Tibial nerve (tissue), 4 donors: ENCODE measurements around the gene PTK7. TPM values are rescaled to one million over a fixed set of nuclear protein-coding genes. Genes with fewer than 3 reads are reported as not detected.

Experiments used
- DNase-seq, 2 donors: peaks; one replicate each; pipeline ENCODE4 v3.0.0-alpha.2; 2019; ENCODE audit warnings: low spot score in 2 of 2
- H3K27ac ChIP-seq, 4 donors: fragments of 200-600 bp; sonication (generic) in 3 of 4; one replicate each; pipeline ENCODE4 v1.5.1; 2017 to 2019; ENCODE audit warnings: mild to moderate bottlenecking in 1 of 4
- H3K27me3 ChIP-seq, 2 donors: fragments of 200-600 bp; sonication (generic) in 1 of 2; one replicate each; pipeline versions ENCODE4 v1.5.1 to v1.6.0; 2017 to 2019
- H3K36me3 ChIP-seq, 3 donors: fragments of 200-600 bp; sonication (generic); one replicate each; pipeline ENCODE4 v1.5.1; 2018 to 2019
- H3K4me1 ChIP-seq, 4 donors: fragments of 200-600 bp; sonication (generic) in 3 of 4; one replicate each; pipeline ENCODE4 v1.5.1; 2017 to 2019
- H3K4me3 ChIP-seq, 4 donors: fragments of 200-600 bp; sonication (generic) in 3 of 4; one replicate each; pipeline ENCODE4 v1.5.1; 2017 to 2019; ENCODE audit warnings: mild to moderate bottlenecking in 1 of 4, moderate library complexity in 1 of 4
- H3K9me3 ChIP-seq, 4 donors: fragments of 200-600 bp; sonication (generic) in 3 of 4; one replicate each; pipeline ENCODE4 v1.5.1; 2017 to 2019
- EP300 ChIP-seq, 2 donors: sonication (generic); formaldehyde crosslinking; IDR thresholded peaks; one replicate each; pipeline ENCODE4 v1.6.1; 2017; ENCODE audit warnings: antibody characterized with exemption in 2 of 2, mild to moderate bottlenecking in 1 of 2
- POLR2A ChIP-seq, 2 donors: fragments of 450-650 bp; IDR thresholded peaks; one replicate each; pipeline ENCODE4 v1.6.1; 2017; ENCODE audit warnings: antibody characterized with exemption in 2 of 2, mild to moderate bottlenecking in 2 of 2, moderate library complexity in 2 of 2
- WGBS, 2 donors: methylation state at CpG; one replicate each; pipeline ENCODE4 v1.1.5; 2018; 5-methylcytosine and 5-hydroxymethylcytosine counted together
- total RNA-seq, 4 donors: library from RNA; depleted of rRNA; stranded (reverse); fragments of >200 nt; gene quantifications; one replicate each; pipeline ENCODE4 v1.1.0, GENCODE V29; 2016
- TF ChIP-seq, protein P1 (sequence below), 5 experiments: fragments of 200-600 bp in 3 of 5; fragments of 450-650 bp in 2 of 5; sonication (generic) in 3 of 5; IDR thresholded peaks; one replicate each; pipeline ENCODE4 v1.5.1; 2016 to 2019; ENCODE audit warnings: antibody characterized with exemption in 5 of 5, mild to moderate bottlenecking in 3 of 5, moderate library complexity in 2 of 5

The PTK7 gene
- total RNA-seq, 4 donors from 2014 or later, result 1.5 to 5.5 (median 3.9) TPM

DNA sequence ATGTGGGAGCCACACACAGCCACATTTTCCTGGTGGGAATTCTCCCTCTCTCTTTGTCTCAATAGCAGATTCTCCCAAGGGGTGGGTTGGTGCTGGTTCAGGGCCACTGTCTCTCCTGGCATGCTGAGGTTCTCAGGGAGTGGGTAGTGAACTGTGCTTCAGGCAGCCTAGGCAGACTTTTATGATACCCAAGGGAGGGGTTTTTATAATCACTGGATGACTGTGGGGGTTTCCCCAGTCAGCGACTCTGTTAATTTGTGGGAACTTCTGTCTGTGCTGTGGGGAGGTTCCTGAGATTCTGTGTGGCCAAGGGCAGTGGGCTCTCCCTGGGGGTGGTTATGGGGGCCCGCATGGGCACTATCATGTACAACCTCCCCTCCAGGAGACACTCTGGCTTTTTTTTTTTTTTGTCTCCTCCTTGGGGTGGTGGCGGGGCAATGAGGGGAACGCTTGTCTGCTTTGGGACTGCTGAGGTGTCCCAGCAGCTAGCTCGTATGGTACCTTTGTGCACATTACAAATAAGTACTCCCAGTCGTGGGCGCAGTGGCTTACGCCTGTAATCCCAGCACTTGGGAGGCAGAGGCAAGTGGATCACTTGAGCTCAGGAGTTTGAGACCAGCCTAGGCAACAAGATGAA is 10.0 kb downstream of the PTK7 start:
- TF ChIP-seq, protein P1, sequence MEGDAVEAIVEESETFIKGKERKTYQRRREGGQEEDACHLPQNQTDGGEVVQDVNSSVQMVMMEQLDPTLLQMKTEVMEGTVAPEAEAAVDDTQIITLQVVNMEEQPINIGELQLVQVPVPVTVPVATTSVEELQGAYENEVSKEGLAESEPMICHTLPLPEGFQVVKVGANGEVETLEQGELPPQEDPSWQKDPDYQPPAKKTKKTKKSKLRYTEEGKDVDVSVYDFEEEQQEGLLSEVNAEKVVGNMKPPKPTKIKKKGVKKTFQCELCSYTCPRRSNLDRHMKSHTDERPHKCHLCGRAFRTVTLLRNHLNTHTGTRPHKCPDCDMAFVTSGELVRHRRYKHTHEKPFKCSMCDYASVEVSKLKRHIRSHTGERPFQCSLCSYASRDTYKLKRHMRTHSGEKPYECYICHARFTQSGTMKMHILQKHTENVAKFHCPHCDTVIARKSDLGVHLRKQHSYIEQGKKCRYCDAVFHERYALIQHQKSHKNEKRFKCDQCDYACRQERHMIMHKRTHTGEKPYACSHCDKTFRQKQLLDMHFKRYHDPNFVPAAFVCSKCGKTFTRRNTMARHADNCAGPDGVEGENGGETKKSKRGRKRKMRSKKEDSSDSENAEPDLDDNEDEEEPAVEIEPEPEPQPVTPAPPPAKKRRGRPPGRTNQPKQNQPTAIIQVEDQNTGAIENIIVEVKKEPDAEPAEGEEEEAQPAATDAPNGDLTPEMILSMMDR (IDR thresholded peaks at IDR 0.05), result no peak
- no peak for TF ChIP-seq POLR2A (IDR thresholded peaks at IDR 0.05)
- no peak for TF ChIP-seq EP300 (IDR thresholded peaks at IDR 0.05)
- WGBS, 2 donors, result 69 to 70% methylated on average over 8 of the region's 8 CpGs
- no peak overlapping the region for H3K27ac ChIP-seq

DNA sequence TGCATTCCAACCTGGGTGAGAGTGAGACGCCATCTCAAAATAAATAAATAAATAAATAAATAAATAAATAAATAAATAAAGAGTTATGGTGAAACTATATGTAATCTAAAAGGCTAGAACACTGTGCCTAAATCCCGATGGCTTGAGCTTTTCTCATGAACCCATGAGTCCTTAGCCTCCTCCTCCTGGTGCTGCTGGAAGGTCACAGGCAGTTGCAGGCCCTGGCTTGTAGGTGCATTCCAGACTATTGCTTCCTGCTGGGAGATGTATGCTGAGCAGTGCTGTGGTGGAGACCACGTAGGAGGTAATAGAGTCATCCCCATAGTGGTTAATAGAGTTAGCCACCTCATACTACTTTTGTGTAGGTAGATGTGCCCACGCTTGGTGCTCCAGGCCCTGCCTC is 12.5 kb downstream of the PTK7 start:
- no peaks in the 10 kb centered on the region for H3K36me3 ChIP-seq
- WGBS, 2 donors, result 93% methylated on average over 4 of the region's 4 CpGs
- no peaks in the 10 kb centered on the region for H3K4me1 ChIP-seq
- TF ChIP-seq, protein P1 (IDR thresholded peaks at IDR 0.05), result no peak
- TF ChIP-seq POLR2A (IDR thresholded peaks at IDR 0.05), result no peak
- no peak for TF ChIP-seq EP300 (IDR thresholded peaks at IDR 0.05)
- DNase-seq, result no peak
- H3K27ac ChIP-seq, result no peak overlapping the region
- no peaks in the 10 kb centered on the region for H3K27me3 ChIP-seq
- no peak overlapping the region for H3K4me3 ChIP-seq
- H3K9me3 ChIP-seq, result no peaks in the 10 kb centered on the region

More for the DNA sequence above, 10.0 kb downstream of the PTK7 start:
- Histone ChIP-seq H3K36me3 (no peaks in the 10 kb centered on the region), H3K4me1 (no peaks in the 10 kb centered on the region), H3K9me3 (no peaks in the 10 kb centered on the region), H3K27me3 (no peaks in the 10 kb centered on the region), H3K4me3 (no peak overlapping the region)
- no peak for DNase-seq

DNA sequence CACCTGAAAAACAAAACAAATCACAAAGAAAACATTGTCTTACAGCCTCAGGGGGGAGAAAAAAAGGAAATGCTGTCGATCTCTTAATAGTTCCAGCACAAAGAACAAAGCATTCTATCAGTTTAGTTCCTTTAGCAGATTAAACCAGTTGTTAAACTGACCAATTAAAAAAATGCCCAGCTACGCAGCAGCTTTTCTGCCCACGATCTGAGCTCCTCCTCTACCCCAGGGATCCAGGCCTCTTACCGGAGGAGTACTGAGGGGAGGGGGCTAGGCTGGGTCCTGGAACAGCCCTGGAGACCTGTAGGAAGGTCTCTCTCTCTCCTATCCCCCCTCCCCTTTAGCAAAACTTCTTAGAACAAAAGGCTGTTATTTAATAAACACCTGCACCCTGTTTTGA is 13.4 kb downstream of the PTK7 start:
- no peak for DNase-seq
- Histone ChIP-seq H3K36me3 (no peaks in the 10 kb centered on the region), H3K4me3 (no peak overlapping the region), H3K9me3 (no peaks in the 10 kb centered on the region), H3K27ac (no peak overlapping the region), H3K27me3 (no peaks in the 10 kb centered on the region), H3K4me1 (no peaks in the 10 kb centered on the region)
- 31 to 50% methylated on average over 4 of the region's 4 CpGs for WGBS, 2 donors
- TF ChIP-seq EP300 (IDR thresholded peaks at IDR 0.05), result no peak
- TF ChIP-seq, protein P1 (IDR thresholded peaks at IDR 0.05), result no peak
- TF ChIP-seq POLR2A (IDR thresholded peaks at IDR 0.05), result no peak

DNA sequence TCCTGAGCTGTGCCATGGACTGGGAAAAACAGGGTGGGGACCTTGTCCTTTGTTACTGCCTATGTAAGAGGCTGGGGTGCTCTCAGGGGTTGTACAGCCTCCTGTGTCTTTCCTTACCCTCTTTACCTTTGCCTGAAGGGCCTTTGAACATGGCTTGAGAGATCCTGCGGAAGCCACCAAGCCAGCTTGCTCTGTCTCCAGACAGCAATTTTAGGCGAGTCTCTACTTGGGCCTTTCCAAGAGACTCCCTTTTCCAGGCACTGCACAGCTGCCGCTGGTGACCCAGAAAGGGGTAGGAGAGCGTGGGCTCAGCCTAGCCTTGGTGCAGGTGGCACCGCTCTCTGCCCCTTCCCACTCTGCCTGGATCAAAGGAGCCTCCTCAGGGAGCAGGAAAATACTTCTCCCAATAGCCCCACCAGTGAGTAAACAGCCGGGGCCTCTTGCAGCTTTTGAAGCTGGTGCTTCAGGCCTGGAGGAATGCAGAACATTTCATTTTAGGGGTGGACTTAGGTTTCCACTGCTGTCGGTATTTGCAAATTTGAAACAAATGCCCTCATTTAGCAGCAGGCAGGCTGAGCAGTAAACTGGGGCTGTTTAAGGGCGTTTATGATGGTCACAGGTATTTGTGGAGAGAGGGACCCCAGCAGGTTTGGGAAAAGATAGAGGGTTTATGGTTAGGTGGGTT is 13.9 kb downstream of the PTK7 start:
- TF ChIP-seq, protein P1 (IDR thresholded peaks at IDR 0.05), result no peak
- TF ChIP-seq EP300 (IDR thresholded peaks at IDR 0.05), result no peak
- no peak for TF ChIP-seq POLR2A (IDR thresholded peaks at IDR 0.05)
- 67 to 80% methylated on average over 8 of the region's 8 CpGs for WGBS, 2 donors
- no peak overlapping the region for H3K4me3 ChIP-seq
- H3K27me3 ChIP-seq, result no peaks in the 10 kb centered on the region
- no peaks in the 10 kb centered on the region for H3K4me1 ChIP-seq
- H3K9me3 ChIP-seq, result no peaks in the 10 kb centered on the region
- no peak overlapping the region for H3K27ac ChIP-seq
- DNase-seq, result no peak
- H3K36me3 ChIP-seq, result no peaks in the 10 kb centered on the region

DNA sequence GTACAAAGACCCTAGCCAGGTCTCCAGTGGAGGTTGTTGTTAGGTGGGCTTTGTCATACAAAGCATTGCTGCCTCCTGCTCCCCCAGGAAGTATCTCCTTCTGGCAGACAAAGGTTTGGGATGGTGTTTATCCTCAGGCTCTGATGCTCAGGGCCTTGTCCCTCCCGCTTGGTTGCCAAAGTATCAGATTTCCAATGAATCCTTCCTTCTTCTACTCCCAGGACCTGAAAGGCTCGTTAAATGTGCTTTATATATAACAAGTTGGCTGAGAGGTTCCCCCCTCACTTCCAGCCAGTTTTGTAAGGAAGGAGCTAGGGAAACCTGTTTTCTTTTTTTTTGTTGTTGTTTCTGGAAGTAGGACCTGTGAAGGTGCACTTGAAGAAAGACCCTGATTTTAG is 14.4 kb downstream of the PTK7 start:
- Histone ChIP-seq H3K4me1 (no peaks in the 10 kb centered on the region), H3K36me3 (no peaks in the 10 kb centered on the region), H3K27ac (no peak overlapping the region), H3K27me3 (no peaks in the 10 kb centered on the region), H3K4me3 (no peak overlapping the region), H3K9me3 (no peaks in the 10 kb centered on the region)
- no peak for DNase-seq
- 64 to 72% methylated on average over 2 of the region's 2 CpGs for WGBS, 2 donors
- TF ChIP-seq POLR2A (IDR thresholded peaks at IDR 0.05) (no peak), EP300 (IDR thresholded peaks at IDR 0.05) (no peak)
- TF ChIP-seq, protein P1 (IDR thresholded peaks at IDR 0.05), result no peak
